OCI-LY7 (cell line): Measurements from ENCODE around the gene TEX22.

Source experiments
- EZH2phosphoT487 ChIP-seq: fragments of 200-600 bp; sonication (generic); IDR thresholded peaks from 2 replicates; pipeline ENCODE4 v1.6.1; 2018; ENCODE audit warnings: low read depth, borderline replicate concordance, mild to moderate bottlenecking, mixed run types, antibody characterized with exemption, low read length, moderate library complexity, mixed read lengths
- TF ChIP-seq, protein P1 (sequence below): fragments of 200-600 bp; sonication (generic); conservative IDR thresholded peaks from 2 replicates; pipeline ENCODE4 v1.5.1; 2014; ENCODE audit warnings: mild to moderate bottlenecking, antibody characterized with exemption, low read length, moderate library complexity, mixed read lengths

- no peak for TF ChIP-seq EZH2phosphoT487
- TF ChIP-seq, protein P1, sequence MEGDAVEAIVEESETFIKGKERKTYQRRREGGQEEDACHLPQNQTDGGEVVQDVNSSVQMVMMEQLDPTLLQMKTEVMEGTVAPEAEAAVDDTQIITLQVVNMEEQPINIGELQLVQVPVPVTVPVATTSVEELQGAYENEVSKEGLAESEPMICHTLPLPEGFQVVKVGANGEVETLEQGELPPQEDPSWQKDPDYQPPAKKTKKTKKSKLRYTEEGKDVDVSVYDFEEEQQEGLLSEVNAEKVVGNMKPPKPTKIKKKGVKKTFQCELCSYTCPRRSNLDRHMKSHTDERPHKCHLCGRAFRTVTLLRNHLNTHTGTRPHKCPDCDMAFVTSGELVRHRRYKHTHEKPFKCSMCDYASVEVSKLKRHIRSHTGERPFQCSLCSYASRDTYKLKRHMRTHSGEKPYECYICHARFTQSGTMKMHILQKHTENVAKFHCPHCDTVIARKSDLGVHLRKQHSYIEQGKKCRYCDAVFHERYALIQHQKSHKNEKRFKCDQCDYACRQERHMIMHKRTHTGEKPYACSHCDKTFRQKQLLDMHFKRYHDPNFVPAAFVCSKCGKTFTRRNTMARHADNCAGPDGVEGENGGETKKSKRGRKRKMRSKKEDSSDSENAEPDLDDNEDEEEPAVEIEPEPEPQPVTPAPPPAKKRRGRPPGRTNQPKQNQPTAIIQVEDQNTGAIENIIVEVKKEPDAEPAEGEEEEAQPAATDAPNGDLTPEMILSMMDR = no peak
Observed at GRCh38 chr14:105384041-105384557, 14.2 kb upstream of the TEX22 start.
